Left hindlimb (tissue), 1 donor: ENCODE data around the gene ERMARD.
A peak's percentile ranks its signal among the peaks of the same experiment; 100 is the strongest.

Experiments
- DNase-seq: peaks from one replicate; pipeline ENCODE4 v3.0.0-alpha.2; 2018

ERMARD gene

GRCh38 chr6:169751242-169752073 is at the start of gene ERMARD, which contains the start of gene DYNLT2:
Gene ERMARD (plus strand): TSS chr6:169751622. CDS start chr6:169751658, 36 bp downstream.
Gene DYNLT2 (minus strand): TSS chr6:169751572. CDS start chr6:169751458, 114 bp downstream.
- peak; percentile 95 for DNase-seq

- peak; percentile 96 for DNase-seq
These were observed 49.2 kb upstream of the ERMARD start, which contains the start of the genes C6orf120 and WDR27 for GRCh38 chr6:169701954-169702839. Gene C6orf120 (plus strand): TSS chr6:169702126. CDS start chr6:169702460, 334 bp downstream. Gene WDR27 (minus strand): TSS chr6:169702029. CDS start chr6:169689005, 13,024 bp downstream.

GRCh38 chr6:169702840-169703246 is 48.6 kb upstream of the ERMARD start:
- no peak for DNase-seq

- DNase-seq: no peak
These were observed 43.6 kb upstream of the ERMARD start for GRCh38 chr6:169707772-169708171.

GRCh38 chr6:169709293-169709692 is 42.1 kb upstream of the ERMARD start:
- no peak for DNase-seq

GRCh38 chr6:169710009-169710408 is 41.4 kb upstream of the ERMARD start:
- DNase-seq: no peak

- no peak for DNase-seq
These were observed 37.2 kb upstream of the ERMARD start for GRCh38 chr6:169714178-169714577.

GRCh38 chr6:169714595-169714994 is 36.8 kb upstream of the ERMARD start:
- DNase-seq: no peak

GRCh38 chr6:169719117-169719516 is 32.3 kb upstream of the ERMARD start:
- no peak for DNase-seq

- DNase-seq: no peak
These were observed 31.1 kb upstream of the ERMARD start for GRCh38 chr6:169720207-169720855.

- DNase-seq: peak; percentile 61
These were observed 28.8 kb upstream of the ERMARD start for GRCh38 chr6:169722362-169723199.

- peak; percentile 84 for DNase-seq
These were observed 28.1 kb upstream of the ERMARD start for GRCh38 chr6:169723200-169723909.

- DNase-seq: no peak
These were observed 27.4 kb upstream of the ERMARD start for GRCh38 chr6:169723991-169724493.

- DNase-seq: peak; percentile 90
These were observed 26.8 kb upstream of the ERMARD start, which contains the start of gene PHF10 for GRCh38 chr6:169724494-169725124. Gene PHF10 (minus strand): TSS chr6:169724500. CDS start chr6:169723931, 569 bp downstream.

- peak; percentile 48 for DNase-seq
These were observed 26.0 kb upstream of the ERMARD start for GRCh38 chr6:169725125-169726048.

- no peak for DNase-seq
These were observed 25.4 kb upstream of the ERMARD start for GRCh38 chr6:169726049-169726400.

- no peak for DNase-seq
These were observed 24.5 kb upstream of the ERMARD start for GRCh38 chr6:169726963-169727362.

- DNase-seq: no peak
These were observed 21.5 kb upstream of the ERMARD start for GRCh38 chr6:169729961-169730360.
